Osteoblast (primary cell): ENCODE measurements around the gene KCNC1. TPM values are rescaled to one million over a fixed set of nuclear protein-coding genes. Genes with fewer than 3 reads are reported as not detected.
A peak's percentile ranks its signal among the peaks of the same experiment; 100 is the strongest.

Experiments used
- DNase-seq: peaks from one replicate; pipeline ENCODE4 v3.0.0; 2011; ENCODE audit warnings: low spot score, mixed read lengths; ENCODE audit not compliant: insufficient read length; ENCODE audit errors: missing footprints
- H2AFZ ChIP-seq: 2 replicates; pipeline ENCODE4 v1.6.0; 2011; ENCODE audit warnings: mild to moderate bottlenecking, low read length
- H3K27ac ChIP-seq: 2 replicates; pipeline ENCODE4 v1.5.1; 2011; ENCODE audit warnings: mild to moderate bottlenecking, low read depth, low read length, moderate library complexity
- H3K27me3 ChIP-seq: 2 replicates; pipeline ENCODE4 v1.6.0; 2012; ENCODE audit warnings: mild to moderate bottlenecking, control low read depth, inconsistent platforms, low read length, moderate library complexity; ENCODE audit not compliant: insufficient read depth
- H3K36me3 ChIP-seq: 2 replicates; pipeline ENCODE4 v1.5.1; 2011; ENCODE audit warnings: mild to moderate bottlenecking, low read length, control low read depth, moderate library complexity; ENCODE audit not compliant: insufficient read depth
- H3K4me1 ChIP-seq: 2 replicates; pipeline ENCODE4 v1.5.1; 2011; ENCODE audit warnings: mild to moderate bottlenecking, low read length, control low read depth, moderate library complexity; ENCODE audit not compliant: insufficient read depth
- H3K4me2 ChIP-seq: 2 replicates; pipeline ENCODE4 v1.6.0; 2011; ENCODE audit warnings: mild to moderate bottlenecking, low read length; ENCODE audit not compliant: insufficient read depth
- H3K4me3 ChIP-seq: fragments of 200-600 bp; sonication (generic); 3 replicates; pipeline ENCODE4 v1.5.1; 2012; ENCODE audit warnings: mild to moderate bottlenecking, low read length, inconsistent platforms; ENCODE audit not compliant: insufficient read depth
- H3K79me2 ChIP-seq: 2 replicates; pipeline ENCODE4 v1.6.0; 2012; ENCODE audit warnings: mild to moderate bottlenecking, low read length, control low read depth, inconsistent platforms; ENCODE audit not compliant: insufficient read depth
- H3K9me3 ChIP-seq: 2 replicates; pipeline ENCODE4 v1.5.1; 2011; ENCODE audit warnings: low read depth, low read length, control low read depth
- H4K20me1 ChIP-seq: 2 replicates; pipeline ENCODE4 v1.6.0; 2012; ENCODE audit warnings: mild to moderate bottlenecking, low read length, control low read depth; ENCODE audit not compliant: insufficient read depth
- CTCF ChIP-seq: IDR thresholded peaks from 2 replicates; pipeline ENCODE4 v1.5.1; 2011; ENCODE audit warnings: mild to moderate bottlenecking, low read depth, low read length, moderate library complexity; ENCODE audit errors: extremely low read depth
- total RNA-seq: library from RNA; depleted of rRNA; stranded (reverse); fragments of >200 nt; gene quantifications from 2 replicates; pipeline ENCODE4 v1.2.3, GENCODE V29; 2012

Gene KCNC1
- under 0.01 TPM in 1 of 2 replicates, not detected in the other for total RNA-seq

- Histone ChIP-seq H3K4me3 (peak within 1 kb of the TSS; percentile 55), H3K27me3 (peaks cover 64% of the 10 kb centered on the region), H3K36me3 (no peaks in the 10 kb centered on the region), H3K9me3 (no peaks in the 10 kb centered on the region), H2AFZ (no peak within 1 kb of the TSS), H3K4me2 (peak within 1 kb of the TSS; percentile 53), H3K79me2 (no peaks in the 10 kb centered on the region), H3K27ac (no peak within 1 kb of the TSS), H4K20me1 (peaks cover 3% of the 10 kb centered on the region), H3K4me1 (peaks cover 4% of the 10 kb centered on the region)
- DNase-seq = peak; percentile 95
- TF ChIP-seq CTCF = no peak
Observed at GRCh38 chr11:17734418-17734911, at the start of gene KCNC1. Gene KCNC1 (plus strand): TSS chr11:17734781. CDS start chr11:17736003, 1,222 bp downstream.

GRCh38 chr11:17686231-17686980 lies 48.2 kb upstream of the KCNC1 start:
- Histone ChIP-seq H3K4me1 (peaks cover 7% of the 10 kb centered on the region), H3K27me3 (peaks cover 15% of the 10 kb centered on the region), H3K36me3 (no peaks in the 10 kb centered on the region), H3K4me2 (no peak overlapping the region), H4K20me1 (no peaks in the 10 kb centered on the region), H2AFZ (no peak overlapping the region), H3K79me2 (no peaks in the 10 kb centered on the region), H3K4me3 (no peak overlapping the region), H3K27ac (no peak overlapping the region), H3K9me3 (no peaks in the 10 kb centered on the region)
- TF ChIP-seq CTCF = no peak
- DNase-seq = no peak

GRCh38 chr11:17687946-17688670 lies 46.5 kb upstream of the KCNC1 start:
- no peak overlapping the region for H2AFZ ChIP-seq
- H3K9me3 ChIP-seq = no peaks in the 10 kb centered on the region
- H3K4me3 ChIP-seq = no peak overlapping the region
- no peaks in the 10 kb centered on the region for H4K20me1 ChIP-seq
- no peaks in the 10 kb centered on the region for H3K36me3 ChIP-seq
- peaks cover 6% of the 10 kb centered on the region for H3K4me1 ChIP-seq
- H3K27me3 ChIP-seq = peaks cover 26% of the 10 kb centered on the region
- no peaks in the 10 kb centered on the region for H3K79me2 ChIP-seq
- TF ChIP-seq CTCF = no peak
- H3K27ac ChIP-seq = no peak overlapping the region
- DNase-seq = no peak
- H3K4me2 ChIP-seq = no peak overlapping the region

GRCh38 chr11:17691550-17691949 lies 43.0 kb upstream of the KCNC1 start:
- Histone ChIP-seq H3K27me3 (peaks cover 61% of the 10 kb centered on the region), H3K4me3 (no peak overlapping the region), H4K20me1 (no peaks in the 10 kb centered on the region), H3K4me2 (no peak overlapping the region), H3K4me1 (no peaks in the 10 kb centered on the region), H3K36me3 (no peaks in the 10 kb centered on the region), H2AFZ (no peak overlapping the region), H3K9me3 (no peaks in the 10 kb centered on the region), H3K79me2 (no peaks in the 10 kb centered on the region), H3K27ac (no peak overlapping the region)
- DNase-seq = no peak
- no peak for TF ChIP-seq CTCF
